ENCODE data around the gene OTOA.

DNA sequence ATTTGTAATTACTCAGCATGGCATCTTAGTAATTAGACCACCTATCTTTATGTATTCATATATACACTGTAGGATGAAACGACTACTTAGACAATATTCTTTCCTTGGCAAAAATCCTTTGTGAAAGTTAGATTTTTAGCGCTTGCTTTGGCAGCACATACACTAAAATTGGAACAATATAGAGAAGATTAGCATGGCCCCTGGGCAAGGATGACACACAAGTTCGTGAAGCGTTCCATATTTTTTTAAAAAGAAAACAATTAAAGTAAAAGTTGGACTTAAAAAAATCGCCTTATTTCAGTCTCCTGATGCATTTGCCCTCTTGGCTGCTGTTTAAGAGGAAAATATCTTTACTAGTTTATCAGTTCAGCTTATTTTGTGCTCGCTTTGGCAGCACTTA lies 21.9 kb upstream of the OTOA start:
- TF ChIP-seq, protein P1, sequence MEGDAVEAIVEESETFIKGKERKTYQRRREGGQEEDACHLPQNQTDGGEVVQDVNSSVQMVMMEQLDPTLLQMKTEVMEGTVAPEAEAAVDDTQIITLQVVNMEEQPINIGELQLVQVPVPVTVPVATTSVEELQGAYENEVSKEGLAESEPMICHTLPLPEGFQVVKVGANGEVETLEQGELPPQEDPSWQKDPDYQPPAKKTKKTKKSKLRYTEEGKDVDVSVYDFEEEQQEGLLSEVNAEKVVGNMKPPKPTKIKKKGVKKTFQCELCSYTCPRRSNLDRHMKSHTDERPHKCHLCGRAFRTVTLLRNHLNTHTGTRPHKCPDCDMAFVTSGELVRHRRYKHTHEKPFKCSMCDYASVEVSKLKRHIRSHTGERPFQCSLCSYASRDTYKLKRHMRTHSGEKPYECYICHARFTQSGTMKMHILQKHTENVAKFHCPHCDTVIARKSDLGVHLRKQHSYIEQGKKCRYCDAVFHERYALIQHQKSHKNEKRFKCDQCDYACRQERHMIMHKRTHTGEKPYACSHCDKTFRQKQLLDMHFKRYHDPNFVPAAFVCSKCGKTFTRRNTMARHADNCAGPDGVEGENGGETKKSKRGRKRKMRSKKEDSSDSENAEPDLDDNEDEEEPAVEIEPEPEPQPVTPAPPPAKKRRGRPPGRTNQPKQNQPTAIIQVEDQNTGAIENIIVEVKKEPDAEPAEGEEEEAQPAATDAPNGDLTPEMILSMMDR (conservative IDR thresholded peaks at IDR 0.05; ENCODE audit: low read length): no peak
- TF ChIP-seq EZH2phosphoT487 (IDR thresholded peaks at IDR 0.05; ENCODE audit: borderline replicate concordance, low read depth, low read length): no peak

Measured in OCI-LY7 (cell line).